ENCODE data around the gene PLA2R1.
"Not testable (repeated sequence)": the region's sequence is repeated elsewhere in the genome, so short reads cannot be mapped to it uniquely, and the experiment has no call there.

PLA2R1 gene

DNA sequence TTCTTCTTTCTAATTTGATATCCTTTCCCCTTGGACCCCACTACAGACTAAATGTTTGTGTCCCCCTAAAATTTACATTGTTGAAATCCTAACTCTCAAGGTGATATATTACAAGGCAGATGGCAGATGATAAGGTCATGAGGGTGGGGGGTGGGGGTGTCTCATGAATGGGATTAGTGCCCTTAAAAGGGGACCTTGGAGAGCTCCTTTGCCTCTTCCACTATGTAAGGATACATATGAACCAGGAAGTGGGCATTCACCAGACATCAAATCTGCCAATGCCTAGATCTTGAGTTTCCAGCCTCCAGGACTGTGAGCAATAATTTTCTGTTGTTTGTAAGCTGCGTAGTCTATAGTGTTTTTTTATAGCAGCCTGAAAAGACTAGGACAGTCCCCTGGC lies 89.1 kb downstream of the PLA2R1 start:
- no peaks in the 10 kb centered on the region for H3F3A ChIP-seq (ENCODE audit: insufficient read depth)
- H3K27me3 ChIP-seq (ENCODE audit: low read length), result no peaks in the 10 kb centered on the region
- TF ChIP-seq EZH2phosphoT487 (conservative IDR thresholded peaks at IDR 0.05; ENCODE audit: low read length), result no peak
- TF ChIP-seq, protein P1, sequence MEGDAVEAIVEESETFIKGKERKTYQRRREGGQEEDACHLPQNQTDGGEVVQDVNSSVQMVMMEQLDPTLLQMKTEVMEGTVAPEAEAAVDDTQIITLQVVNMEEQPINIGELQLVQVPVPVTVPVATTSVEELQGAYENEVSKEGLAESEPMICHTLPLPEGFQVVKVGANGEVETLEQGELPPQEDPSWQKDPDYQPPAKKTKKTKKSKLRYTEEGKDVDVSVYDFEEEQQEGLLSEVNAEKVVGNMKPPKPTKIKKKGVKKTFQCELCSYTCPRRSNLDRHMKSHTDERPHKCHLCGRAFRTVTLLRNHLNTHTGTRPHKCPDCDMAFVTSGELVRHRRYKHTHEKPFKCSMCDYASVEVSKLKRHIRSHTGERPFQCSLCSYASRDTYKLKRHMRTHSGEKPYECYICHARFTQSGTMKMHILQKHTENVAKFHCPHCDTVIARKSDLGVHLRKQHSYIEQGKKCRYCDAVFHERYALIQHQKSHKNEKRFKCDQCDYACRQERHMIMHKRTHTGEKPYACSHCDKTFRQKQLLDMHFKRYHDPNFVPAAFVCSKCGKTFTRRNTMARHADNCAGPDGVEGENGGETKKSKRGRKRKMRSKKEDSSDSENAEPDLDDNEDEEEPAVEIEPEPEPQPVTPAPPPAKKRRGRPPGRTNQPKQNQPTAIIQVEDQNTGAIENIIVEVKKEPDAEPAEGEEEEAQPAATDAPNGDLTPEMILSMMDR (IDR thresholded peaks at IDR 0.05; ENCODE audit: insufficient read depth, low read length, poor library complexity, severe bottlenecking), result no peak
- no peak overlapping the region for H3K9ac ChIP-seq (ENCODE audit: low read length)
- H3K9me2 ChIP-seq (replicated peaks; ENCODE audit: insufficient read depth, low read length), result no peaks in the 10 kb centered on the region
- no peaks in the 10 kb centered on the region for H3K9me3 ChIP-seq (ENCODE audit: insufficient read depth, low read length)
- no peaks in the 10 kb centered on the region for H3K36me3 ChIP-seq (ENCODE audit: low read length)
- H3K4me2 ChIP-seq (ENCODE audit: low read depth, low read length, poor library complexity, severe bottlenecking), result no peak overlapping the region
- no peak overlapping the region for H3K27ac ChIP-seq (ENCODE audit: low read depth, low read length)
- H2AFZ ChIP-seq (ENCODE audit: low read depth, low read length, severe bottlenecking), result no peak overlapping the region
- H3K79me2 ChIP-seq (ENCODE audit: insufficient read depth, low read length), result no peaks in the 10 kb centered on the region
- H4K20me1 ChIP-seq (ENCODE audit: low read depth, low read length), result no peaks in the 10 kb centered on the region
- no peak overlapping the region for H3K4me3 ChIP-seq (ENCODE audit: insufficient read depth, low read length, poor library complexity, severe bottlenecking)

GRCh38 chr2:159971365-159972152 lies 90.9 kb downstream of the PLA2R1 start:
- Histone ChIP-seq H4K20me1 (ENCODE audit: low read depth, low read length) (no peaks in the 10 kb centered on the region), H3K4me3 (ENCODE audit: insufficient read depth, low read length, poor library complexity, severe bottlenecking) (no peak overlapping the region), H2AFZ (ENCODE audit: low read depth, low read length, severe bottlenecking) (peak overlapping the region; percentile 66), H3K36me3 (ENCODE audit: low read length) (no peaks in the 10 kb centered on the region), H3K27me3 (ENCODE audit: low read length) (no peaks in the 10 kb centered on the region), H3F3A (ENCODE audit: insufficient read depth) (no peaks in the 10 kb centered on the region), H3K4me2 (ENCODE audit: low read depth, low read length, poor library complexity, severe bottlenecking) (no peak overlapping the region), H3K79me2 (ENCODE audit: insufficient read depth, low read length) (no peaks in the 10 kb centered on the region), H3K9me2 (replicated peaks; ENCODE audit: insufficient read depth, low read length) (no peaks in the 10 kb centered on the region), H3K9ac (ENCODE audit: low read length) (no peak overlapping the region), H3K27ac (ENCODE audit: low read depth, low read length) (no peak overlapping the region), H3K9me3 (ENCODE audit: insufficient read depth, low read length) (no peaks in the 10 kb centered on the region)
- TF ChIP-seq EZH2phosphoT487 (conservative IDR thresholded peaks at IDR 0.05; ENCODE audit: low read length), result no peak
- TF ChIP-seq, protein P1 (IDR thresholded peaks at IDR 0.05; ENCODE audit: insufficient read depth, low read length, poor library complexity, severe bottlenecking), result no peak

DNA sequence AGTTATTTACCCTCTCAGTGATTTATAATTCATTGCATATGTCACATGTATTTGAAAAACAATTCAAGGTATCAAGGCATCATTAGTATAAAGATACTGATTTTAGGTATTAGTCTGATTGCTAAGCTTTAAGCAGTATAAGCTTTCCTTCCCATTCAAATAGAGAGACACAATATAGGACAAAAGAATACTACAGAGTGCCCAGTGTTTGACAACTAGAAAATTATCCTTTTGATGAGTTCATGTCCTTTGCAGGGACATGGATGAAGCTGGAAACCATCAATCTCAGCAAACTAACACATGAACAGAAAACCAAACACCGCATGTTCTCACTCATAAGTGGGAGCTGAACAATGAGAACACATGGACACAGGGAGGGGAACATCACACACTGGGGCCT lies 91.9 kb downstream of the PLA2R1 start:
- H3K27me3 ChIP-seq (ENCODE audit: low read length); H3K9me2 ChIP-seq (replicated peaks; ENCODE audit: insufficient read depth, low read length); H2AFZ ChIP-seq (ENCODE audit: low read depth, low read length, severe bottlenecking); H3K4me3 ChIP-seq (ENCODE audit: insufficient read depth, low read length, poor library complexity, severe bottlenecking); H4K20me1 ChIP-seq (ENCODE audit: low read depth, low read length); H3K79me2 ChIP-seq (ENCODE audit: insufficient read depth, low read length); H3F3A ChIP-seq (ENCODE audit: insufficient read depth); H3K36me3 ChIP-seq (ENCODE audit: low read length); H3K9me3 ChIP-seq (ENCODE audit: insufficient read depth, low read length); H3K27ac ChIP-seq (ENCODE audit: low read depth, low read length); H3K9ac ChIP-seq (ENCODE audit: low read length); H3K4me2 ChIP-seq (ENCODE audit: low read depth, low read length, poor library complexity, severe bottlenecking): not testable (repeated sequence)

DNA sequence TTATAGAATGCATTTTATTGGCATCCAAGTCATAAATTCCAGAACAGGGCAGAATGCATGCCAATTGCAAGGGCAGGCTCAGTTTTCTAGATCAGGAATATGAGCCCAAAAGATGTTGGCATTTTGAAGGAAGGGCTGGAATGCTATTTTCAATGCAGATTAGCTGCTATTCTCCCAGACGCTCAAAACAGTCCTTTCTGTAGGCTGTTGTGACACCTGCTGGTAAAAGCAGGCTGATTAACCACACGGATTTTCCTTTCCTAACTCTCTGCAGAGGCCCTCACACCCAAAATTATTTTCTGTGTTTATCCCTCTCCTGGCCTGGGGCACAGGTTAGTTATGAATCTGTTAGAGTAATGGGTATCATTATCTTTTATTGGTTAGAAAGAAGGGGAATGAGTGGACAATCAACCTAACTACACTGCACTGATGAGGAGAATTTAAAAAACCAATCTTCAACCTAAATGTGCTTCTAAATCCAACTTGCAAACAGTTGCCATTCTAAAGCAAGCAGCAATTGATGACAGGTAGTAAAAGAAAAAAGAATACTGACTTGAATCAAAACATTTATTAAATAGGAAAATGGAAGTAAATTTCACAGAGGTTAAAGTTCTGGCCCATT lies 94.0 kb downstream of the PLA2R1 start:
- Histone ChIP-seq H3K9me3 (ENCODE audit: insufficient read depth, low read length) (no peaks in the 10 kb centered on the region), H2AFZ (ENCODE audit: low read depth, low read length, severe bottlenecking) (no peak overlapping the region)

More for the DNA sequence above, 94.0 kb downstream of the PLA2R1 start:
- Histone ChIP-seq H3K27ac (ENCODE audit: low read depth, low read length) (no peak overlapping the region), H3K4me3 (ENCODE audit: insufficient read depth, low read length, poor library complexity, severe bottlenecking) (no peak overlapping the region), H3K9ac (ENCODE audit: low read length) (no peak overlapping the region), H4K20me1 (ENCODE audit: low read depth, low read length) (no peaks in the 10 kb centered on the region), H3K79me2 (ENCODE audit: insufficient read depth, low read length) (no peaks in the 10 kb centered on the region), H3K4me2 (ENCODE audit: low read depth, low read length, poor library complexity, severe bottlenecking) (no peak overlapping the region), H3K36me3 (ENCODE audit: low read length) (no peaks in the 10 kb centered on the region), H3K9me2 (replicated peaks; ENCODE audit: insufficient read depth, low read length) (no peaks in the 10 kb centered on the region), H3F3A (ENCODE audit: insufficient read depth) (no peaks in the 10 kb centered on the region), H3K27me3 (ENCODE audit: low read length) (no peaks in the 10 kb centered on the region)
- no peak for TF ChIP-seq EZH2phosphoT487 (conservative IDR thresholded peaks at IDR 0.05; ENCODE audit: low read length)
- TF ChIP-seq, protein P1 (IDR thresholded peaks at IDR 0.05; ENCODE audit: insufficient read depth, low read length, poor library complexity, severe bottlenecking), result no peak
